ENCODE measurements around the gene POLE4.

POLE4 gene

DNA sequence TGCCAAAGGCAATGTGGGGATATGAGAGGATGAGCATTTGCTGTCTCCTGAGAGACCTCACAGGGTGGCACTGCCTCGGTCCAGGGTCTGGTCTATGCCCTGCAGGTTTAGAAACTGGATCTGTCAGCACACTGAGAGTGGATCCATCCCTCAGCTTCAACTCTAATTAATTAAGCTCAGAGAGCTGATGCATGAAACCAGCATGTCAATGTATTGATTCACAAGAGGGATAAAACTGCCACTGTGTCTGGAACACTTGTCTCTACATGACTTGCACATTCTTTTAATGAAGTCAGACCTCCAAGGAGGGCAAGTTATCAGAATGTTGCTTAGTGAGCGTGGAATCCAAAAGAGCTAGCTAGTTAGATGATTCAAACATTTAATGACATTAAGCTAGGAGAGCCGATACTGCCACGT lies 22.5 kb upstream of the POLE4 start:
- Mint-ChIP-seq H3K9me3 (no peaks in the 10 kb centered on the region), H3K4me3 (no peak overlapping the region), H3K27ac (no peak overlapping the region), H3K36me3 (ENCODE audit: low read depth) (peaks cover 4% of the 10 kb centered on the region), H3K4me1 (no peaks in the 10 kb centered on the region), H3K27me3 (ENCODE audit: low read depth) (peaks cover 6% of the 10 kb centered on the region)
- TF ChIP-seq, protein P1, sequence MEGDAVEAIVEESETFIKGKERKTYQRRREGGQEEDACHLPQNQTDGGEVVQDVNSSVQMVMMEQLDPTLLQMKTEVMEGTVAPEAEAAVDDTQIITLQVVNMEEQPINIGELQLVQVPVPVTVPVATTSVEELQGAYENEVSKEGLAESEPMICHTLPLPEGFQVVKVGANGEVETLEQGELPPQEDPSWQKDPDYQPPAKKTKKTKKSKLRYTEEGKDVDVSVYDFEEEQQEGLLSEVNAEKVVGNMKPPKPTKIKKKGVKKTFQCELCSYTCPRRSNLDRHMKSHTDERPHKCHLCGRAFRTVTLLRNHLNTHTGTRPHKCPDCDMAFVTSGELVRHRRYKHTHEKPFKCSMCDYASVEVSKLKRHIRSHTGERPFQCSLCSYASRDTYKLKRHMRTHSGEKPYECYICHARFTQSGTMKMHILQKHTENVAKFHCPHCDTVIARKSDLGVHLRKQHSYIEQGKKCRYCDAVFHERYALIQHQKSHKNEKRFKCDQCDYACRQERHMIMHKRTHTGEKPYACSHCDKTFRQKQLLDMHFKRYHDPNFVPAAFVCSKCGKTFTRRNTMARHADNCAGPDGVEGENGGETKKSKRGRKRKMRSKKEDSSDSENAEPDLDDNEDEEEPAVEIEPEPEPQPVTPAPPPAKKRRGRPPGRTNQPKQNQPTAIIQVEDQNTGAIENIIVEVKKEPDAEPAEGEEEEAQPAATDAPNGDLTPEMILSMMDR (IDR thresholded peaks at IDR 0.05; ENCODE audit: unreplicated experiment in 3 of 3), result no peak

DNA sequence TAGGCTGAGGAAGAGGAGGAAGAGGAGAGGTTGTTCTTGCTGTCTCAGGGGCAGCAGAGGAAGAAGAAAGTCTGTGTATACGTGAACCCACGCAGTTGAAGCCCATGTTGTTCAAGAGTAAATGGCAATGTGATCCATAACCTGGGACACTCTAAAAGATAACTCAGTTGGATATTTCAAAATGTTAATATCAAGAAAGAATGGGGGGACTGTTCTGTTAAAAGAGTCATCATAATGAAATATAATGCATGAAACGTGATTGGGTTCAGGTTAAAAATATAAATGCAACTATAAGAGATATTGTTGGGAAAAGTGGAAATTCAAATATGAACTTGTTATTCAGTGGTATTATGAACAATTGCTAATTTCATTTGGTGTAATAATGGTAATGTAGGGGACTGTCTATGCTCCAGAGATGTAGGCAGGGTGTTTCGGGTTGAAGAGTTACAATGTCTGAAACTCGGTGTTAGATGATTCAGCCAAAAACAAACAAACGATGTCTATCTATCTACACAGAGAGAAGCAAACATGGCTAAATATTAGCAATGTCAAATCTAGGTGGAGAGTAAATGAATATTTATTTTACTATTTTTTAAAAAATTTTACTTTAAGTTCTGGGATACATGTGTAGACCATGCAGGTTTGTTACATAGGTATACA lies 21.1 kb upstream of the POLE4 start:
- Mint-ChIP-seq H3K4me1 (no peaks in the 10 kb centered on the region), H3K27me3 (ENCODE audit: low read depth) (peaks cover 3% of the 10 kb centered on the region), H3K4me3 (no peak overlapping the region), H3K36me3 (ENCODE audit: low read depth) (no peaks in the 10 kb centered on the region), H3K9me3 (no peaks in the 10 kb centered on the region), H3K27ac (no peak overlapping the region)
- TF ChIP-seq, protein P1 (IDR thresholded peaks at IDR 0.05; ENCODE audit: unreplicated experiment in 3 of 3), result no peak

DNA sequence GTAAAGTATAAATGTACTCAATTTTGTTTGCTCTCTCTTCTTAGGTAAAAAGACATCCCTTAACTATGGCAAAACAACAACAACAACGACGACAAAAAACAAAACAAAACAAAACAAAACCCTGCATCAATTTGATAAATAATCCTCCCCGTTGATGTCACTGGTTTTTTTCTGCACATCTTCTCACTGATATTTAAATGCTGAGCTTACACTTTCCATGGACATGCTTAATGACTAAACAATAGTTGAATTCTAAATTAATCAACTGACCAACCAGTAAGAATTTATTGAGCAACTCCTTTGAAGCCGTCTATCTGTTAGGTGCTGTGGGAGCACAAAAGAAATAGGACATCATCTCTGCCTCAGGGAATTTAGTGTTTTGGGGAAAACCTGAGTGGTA lies 20.2 kb upstream of the POLE4 start:
- H3K27me3 Mint-ChIP-seq (ENCODE audit: low read depth), result no peaks in the 10 kb centered on the region
- H3K27ac Mint-ChIP-seq, result no peak overlapping the region
- no peaks in the 10 kb centered on the region for H3K36me3 Mint-ChIP-seq (ENCODE audit: low read depth)
- H3K9me3 Mint-ChIP-seq, result no peaks in the 10 kb centered on the region
- H3K4me3 Mint-ChIP-seq, result no peak overlapping the region
- H3K4me1 Mint-ChIP-seq, result no peaks in the 10 kb centered on the region
- TF ChIP-seq, protein P1 (IDR thresholded peaks at IDR 0.05; ENCODE audit: unreplicated experiment in 3 of 3), result no peak

DNA sequence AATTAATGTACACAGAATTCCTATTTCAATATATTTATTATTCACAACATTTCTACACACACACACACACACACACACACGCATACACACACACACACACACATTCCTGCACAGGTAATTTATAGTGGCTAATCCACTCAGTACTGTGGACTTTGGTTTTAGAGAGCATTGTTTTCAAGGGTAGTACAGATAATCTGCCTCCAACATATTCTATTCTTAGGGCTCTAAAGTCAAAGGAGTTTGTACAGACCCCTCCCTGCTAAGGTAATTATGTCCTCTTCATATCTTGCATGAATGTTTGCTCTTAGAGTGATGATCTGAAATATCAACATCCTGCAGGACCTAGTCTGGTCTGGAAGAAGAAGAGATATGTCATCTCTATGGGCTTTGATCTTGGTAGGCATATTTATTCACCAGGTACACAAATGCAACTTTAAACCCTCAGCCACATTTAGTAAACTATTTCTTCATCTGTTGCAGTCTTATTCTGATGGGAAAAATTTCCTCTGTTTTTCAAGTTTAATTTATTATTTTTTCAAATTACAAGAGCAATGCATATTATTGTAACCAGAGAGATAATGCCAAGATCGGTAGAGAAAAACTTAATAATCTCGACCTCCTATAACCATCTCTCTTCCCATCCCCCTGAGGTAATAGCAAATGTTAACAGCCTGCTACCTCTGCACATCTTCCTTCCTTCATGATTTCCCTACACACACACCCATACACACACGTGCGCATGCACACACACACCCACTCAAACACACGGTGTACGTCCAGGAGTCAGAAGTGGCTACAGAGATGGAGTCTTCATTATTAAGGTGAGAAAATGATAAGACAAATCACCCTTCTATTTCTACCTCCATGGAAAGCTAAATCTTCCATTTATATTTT lies 18.3 kb upstream of the POLE4 start:
- Mint-ChIP-seq H3K27me3 (ENCODE audit: low read depth) (no peaks in the 10 kb centered on the region), H3K36me3 (ENCODE audit: low read depth) (peaks cover 4% of the 10 kb centered on the region), H3K9me3 (peaks cover 5% of the 10 kb centered on the region), H3K27ac (no peak overlapping the region), H3K4me1 (no peaks in the 10 kb centered on the region), H3K4me3 (no peak overlapping the region)
- TF ChIP-seq, protein P1 (IDR thresholded peaks at IDR 0.05; ENCODE audit: unreplicated experiment in 3 of 3), result no peak

DNA sequence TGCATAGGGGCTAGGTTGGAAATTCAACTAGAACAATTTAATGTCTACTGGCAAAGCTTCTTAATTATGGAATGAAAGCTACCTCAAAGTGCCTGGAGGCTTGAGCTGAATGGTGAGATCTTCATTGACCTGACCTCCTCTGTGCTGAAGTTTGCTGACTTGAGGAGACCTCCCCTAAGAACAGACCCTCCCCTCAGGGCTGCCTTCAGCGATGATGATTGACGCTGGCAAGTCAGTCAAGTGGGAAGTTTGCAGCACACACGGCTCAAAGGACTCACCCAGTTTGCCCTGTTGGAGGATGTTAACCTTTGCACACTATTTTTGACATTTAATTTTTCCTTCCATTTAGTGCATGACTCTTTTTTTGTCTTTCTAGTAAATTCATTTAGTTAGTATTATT lies 17.2 kb upstream of the POLE4 start:
- H3K36me3 Mint-ChIP-seq (ENCODE audit: low read depth), result peaks cover 4% of the 10 kb centered on the region
- no peaks in the 10 kb centered on the region for H3K4me1 Mint-ChIP-seq
- TF ChIP-seq, protein P1 (IDR thresholded peaks at IDR 0.05; ENCODE audit: unreplicated experiment in 3 of 3), result no peak
- H3K27ac Mint-ChIP-seq, result no peak overlapping the region
- H3K4me3 Mint-ChIP-seq, result no peak overlapping the region
- H3K27me3 Mint-ChIP-seq (ENCODE audit: low read depth), result no peaks in the 10 kb centered on the region
- H3K9me3 Mint-ChIP-seq, result peaks cover 5% of the 10 kb centered on the region
